ENCODE measurements around the gene CA11. TPM values are rescaled to one million over a fixed set of nuclear protein-coding genes. Genes with fewer than 3 reads are reported as not detected.

Gene CA11
- total and polyA plus RNA-seq, 9 of the 15 experiments (the other 6 are each of a cell fraction or from before 2014, with no cell fraction given) = 2.9 to 19.9 (median 8.3) TPM

- TF ChIP-seq, protein P1, sequence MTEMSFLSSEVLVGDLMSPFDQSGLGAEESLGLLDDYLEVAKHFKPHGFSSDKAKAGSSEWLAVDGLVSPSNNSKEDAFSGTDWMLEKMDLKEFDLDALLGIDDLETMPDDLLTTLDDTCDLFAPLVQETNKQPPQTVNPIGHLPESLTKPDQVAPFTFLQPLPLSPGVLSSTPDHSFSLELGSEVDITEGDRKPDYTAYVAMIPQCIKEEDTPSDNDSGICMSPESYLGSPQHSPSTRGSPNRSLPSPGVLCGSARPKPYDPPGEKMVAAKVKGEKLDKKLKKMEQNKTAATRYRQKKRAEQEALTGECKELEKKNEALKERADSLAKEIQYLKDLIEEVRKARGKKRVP (CRISPR knock-in tag; IDR thresholded peaks at IDR 0.05) = 0 out of 2 replicates have a peak, but pooled peaks have one; percentile 44
- TF ChIP-seq MEF2D (tag; conservative IDR thresholded peaks at IDR 0.05; ENCODE audit: low read depth) (no peak), ZNF277 (CRISPR knock-in tag; IDR thresholded peaks at IDR 0.05; ENCODE audit: borderline replicate concordance) (no peak), ZNF583 (CRISPR knock-in tag; IDR thresholded peaks at IDR 0.05) (0 out of 2 replicates have a peak, but pooled peaks have one; percentile 36), PYGO2 (tag; IDR thresholded peaks at IDR 0.05) (no peak), SMARCE1 (IDR thresholded peaks at IDR 0.05) (no peak), MCM3 (IDR thresholded peaks at IDR 0.05) (no peak), NFYB (IDR thresholded peaks at IDR 0.05; ENCODE audit: extremely low read depth, insufficient read length) (no peak), KHSRP (IDR thresholded peaks at IDR 0.05) (no peak), ZNF140 (CRISPR knock-in tag; IDR thresholded peaks at IDR 0.05) (no peak), TAF7 (tag; IDR thresholded peaks at IDR 0.05) (no peak), CBFA2T3 (IDR thresholded peaks at IDR 0.05) (peak; percentile 34), SPI1 (IDR thresholded peaks at IDR 0.05; ENCODE audit: borderline replicate concordance, low read depth, low read length) (0 out of 2 replicates have a peak, but pooled peaks have one; percentile 3), RBM22 (IDR thresholded peaks at IDR 0.05; ENCODE audit: low read depth, low read length, poor library complexity, severe bottlenecking) (no peak), TCF7 (IDR thresholded peaks at IDR 0.05; ENCODE audit: borderline replicate concordance) (no peak), ZNF644 (tag; IDR thresholded peaks at IDR 0.05; ENCODE audit: low read depth) (0 out of 2 replicates have a peak, but pooled peaks have one; percentile 34), NELFE (IDR thresholded peaks at IDR 0.05; ENCODE audit: insufficient read depth, insufficient read length) (no peak), OTX1 (CRISPR knock-in tag; IDR thresholded peaks at IDR 0.05) (no peak), DACH1 (IDR thresholded peaks at IDR 0.05; ENCODE audit: partially characterized antibody) (no peak), TEAD4 (IDR thresholded peaks at IDR 0.05; ENCODE audit: low read length) (peak; percentile 70), TEAD4 (CRISPR knock-in tag; IDR thresholded peaks at IDR 0.05; ENCODE audit: borderline replicate concordance) (no peak), DPF2 (IDR thresholded peaks at IDR 0.05) (0 out of 2 replicates have a peak, but pooled peaks have one; percentile 5)
- TF ChIP-seq, protein P2, sequence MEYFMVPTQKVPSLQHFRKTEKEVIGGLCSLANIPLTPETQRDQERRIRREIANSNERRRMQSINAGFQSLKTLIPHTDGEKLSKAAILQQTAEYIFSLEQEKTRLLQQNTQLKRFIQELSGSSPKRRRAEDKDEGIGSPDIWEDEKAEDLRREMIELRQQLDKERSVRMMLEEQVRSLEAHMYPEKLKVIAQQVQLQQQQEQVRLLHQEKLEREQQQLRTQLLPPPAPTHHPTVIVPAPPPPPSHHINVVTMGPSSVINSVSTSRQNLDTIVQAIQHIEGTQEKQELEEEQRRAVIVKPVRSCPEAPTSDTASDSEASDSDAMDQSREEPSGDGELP (CRISPR knock-in tag; IDR thresholded peaks at IDR 0.05; ENCODE audit: borderline replicate concordance) = peak; percentile 78
- TF ChIP-seq, protein P3, sequence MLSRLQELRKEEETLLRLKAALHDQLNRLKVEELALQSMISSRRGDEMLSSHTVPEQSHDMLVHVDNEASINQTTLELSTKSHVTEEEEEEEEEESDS (CRISPR knock-in tag; IDR thresholded peaks at IDR 0.05) = no peak
- TF ChIP-seq, protein P4, sequence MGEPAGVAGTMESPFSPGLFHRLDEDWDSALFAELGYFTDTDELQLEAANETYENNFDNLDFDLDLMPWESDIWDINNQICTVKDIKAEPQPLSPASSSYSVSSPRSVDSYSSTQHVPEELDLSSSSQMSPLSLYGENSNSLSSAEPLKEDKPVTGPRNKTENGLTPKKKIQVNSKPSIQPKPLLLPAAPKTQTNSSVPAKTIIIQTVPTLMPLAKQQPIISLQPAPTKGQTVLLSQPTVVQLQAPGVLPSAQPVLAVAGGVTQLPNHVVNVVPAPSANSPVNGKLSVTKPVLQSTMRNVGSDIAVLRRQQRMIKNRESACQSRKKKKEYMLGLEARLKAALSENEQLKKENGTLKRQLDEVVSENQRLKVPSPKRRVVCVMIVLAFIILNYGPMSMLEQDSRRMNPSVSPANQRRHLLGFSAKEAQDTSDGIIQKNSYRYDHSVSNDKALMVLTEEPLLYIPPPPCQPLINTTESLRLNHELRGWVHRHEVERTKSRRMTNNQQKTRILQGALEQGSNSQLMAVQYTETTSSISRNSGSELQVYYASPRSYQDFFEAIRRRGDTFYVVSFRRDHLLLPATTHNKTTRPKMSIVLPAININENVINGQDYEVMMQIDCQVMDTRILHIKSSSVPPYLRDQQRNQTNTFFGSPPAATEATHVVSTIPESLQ (CRISPR knock-in tag; IDR thresholded peaks at IDR 0.05) = no peak
These were observed 11.3 kb downstream of the CA11 start (continued) for GRCh38 chr19:48634424-48635262.

Measured in K562 (cell line).